Vagina (tissue), 2 donors: ENCODE results near the gene BRI3. TPM values are rescaled to one million over a fixed set of nuclear protein-coding genes. Genes with fewer than 3 reads are reported as not detected.

Source experiments
- DNase-seq, 2 donors: peaks; one replicate each; pipeline ENCODE4 v3.0.0-alpha.2; 2017; ENCODE audit errors: extremely low spot score in 2 of 2
- H3K27ac ChIP-seq: fragments of 200-600 bp; sonication (generic); one replicate; pipeline ENCODE4 v1.5.1; 2019
- H3K27me3 ChIP-seq: fragments of 200-600 bp; sonication (generic); one replicate; pipeline ENCODE4 v1.5.1; 2019
- H3K36me3 ChIP-seq, 2 donors: fragments of 200-600 bp; sonication (generic); one replicate each; pipeline ENCODE4 v1.5.1; 2017 to 2019
- H3K4me1 ChIP-seq: fragments of 200-600 bp; sonication (generic); one replicate; pipeline ENCODE4 v1.5.1; 2019
- H3K4me3 ChIP-seq, 2 donors: fragments of 200-600 bp; sonication (generic); 1 replicate in 1 of 2; 2 replicates in 1 of 2; pipeline ENCODE4 v1.5.1; 2016 to 2019
- H3K9me3 ChIP-seq: fragments of 200-600 bp; sonication (generic); one replicate; pipeline ENCODE4 v1.5.1; 2019
- CTCF ChIP-seq, 3 experiments: fragments of 450-650 bp in 2 of 3; fragments of 200-600 bp in 1 of 3; sonication (generic) in 1 of 3; IDR thresholded peaks; one replicate each; pipeline ENCODE4 v1.5.1; 2017 to 2019; ENCODE audit warnings: antibody characterized with exemption in 3 of 3, mild to moderate bottlenecking in 2 of 3, moderate library complexity in 2 of 3
- POLR2A ChIP-seq, 2 donors: fragments of 450-650 bp; IDR thresholded peaks; one replicate each; pipeline ENCODE4 v1.6.1; 2017; ENCODE audit warnings: antibody characterized with exemption in 2 of 2, mild to moderate bottlenecking in 2 of 2, moderate library complexity in 2 of 2
- POLR2AphosphoS5 ChIP-seq, 2 donors: sonication (generic); formaldehyde crosslinking; IDR thresholded peaks; one replicate each; pipeline ENCODE4 v1.9.0; 2017; ENCODE audit warnings: antibody characterized with exemption in 2 of 2, mild to moderate bottlenecking in 2 of 2, low read depth in 1 of 2; ENCODE audit not compliant: insufficient read depth in 1 of 2
- intact Hi-C: fragments of 100-400 bp; cut with DNase I; formaldehyde crosslinking; loops from one replicate; pipeline ENCODE4 v1.15.1; 2023
- total RNA-seq: library from RNA; depleted of rRNA; stranded (reverse); fragments of >200 nt; gene quantifications from one replicate; pipeline ENCODE4 v1.2.3, GENCODE V29; 2016

Gene BRI3
- total RNA-seq, 1 donor from 2014 or later = 68.5 TPM

- DNase-seq = no peak
- Histone ChIP-seq H3K27ac (no peak overlapping the region), H3K4me3 (no peak overlapping the region), H3K9me3 (no peaks in the 10 kb centered on the region), H3K36me3 (peaks cover 0 to 15% of the 10 kb centered on the region in 2 donors), H3K4me1 (no peaks in the 10 kb centered on the region), H3K27me3 (no peaks in the 10 kb centered on the region)
- no peak for TF ChIP-seq POLR2AphosphoS5 (IDR thresholded peaks at IDR 0.05; ENCODE audit: insufficient read depth in 1 of 2, low read depth in 1 of 2)
- TF ChIP-seq CTCF (IDR thresholded peaks at IDR 0.05) = no peak
- no peak for TF ChIP-seq POLR2A (IDR thresholded peaks at IDR 0.05)
- intact Hi-C loops = no loop called here
Observed at GRCh38 chr7:98234429-98235147, 46.9 kb upstream of the BRI3 start.

- no peak overlapping the region for H3K4me3 ChIP-seq
- intact Hi-C loops = no loop called here
- H3K4me1 ChIP-seq = no peaks in the 10 kb centered on the region
- peaks cover 0 to 17% of the 10 kb centered on the region in 2 donors for H3K36me3 ChIP-seq
- no peak for DNase-seq
- no peak overlapping the region for H3K27ac ChIP-seq
- H3K27me3 ChIP-seq = no peaks in the 10 kb centered on the region
- no peaks in the 10 kb centered on the region for H3K9me3 ChIP-seq
- TF ChIP-seq CTCF (IDR thresholded peaks at IDR 0.05) = no peak
- no peak for TF ChIP-seq POLR2A (IDR thresholded peaks at IDR 0.05)
- no peak for TF ChIP-seq POLR2AphosphoS5 (IDR thresholded peaks at IDR 0.05; ENCODE audit: insufficient read depth in 1 of 2, low read depth in 1 of 2)
Observed at GRCh38 chr7:98235901-98236300, 45.6 kb upstream of the BRI3 start.

- no peak for DNase-seq
- Histone ChIP-seq H3K27me3 (no peaks in the 10 kb centered on the region), H3K9me3 (no peaks in the 10 kb centered on the region), H3K36me3 (peaks cover 0 to 20% of the 10 kb centered on the region in 2 donors), H3K27ac (no peak overlapping the region), H3K4me3 (no peak overlapping the region), H3K4me1 (no peaks in the 10 kb centered on the region)
- no peak for TF ChIP-seq CTCF (IDR thresholded peaks at IDR 0.05)
- no peak for TF ChIP-seq POLR2AphosphoS5 (IDR thresholded peaks at IDR 0.05; ENCODE audit: insufficient read depth in 1 of 2, low read depth in 1 of 2)
- no peak for TF ChIP-seq POLR2A (IDR thresholded peaks at IDR 0.05)
- intact Hi-C loops = no loop called here
Observed at GRCh38 chr7:98236355-98237185, 44.9 kb upstream of the BRI3 start.

- Histone ChIP-seq H3K27me3 (no peaks in the 10 kb centered on the region), H3K36me3 (peaks cover 0 to 26% of the 10 kb centered on the region in 2 donors), H3K27ac (no peak overlapping the region), H3K4me3 (no peak overlapping the region), H3K9me3 (no peaks in the 10 kb centered on the region), H3K4me1 (no peaks in the 10 kb centered on the region)
- DNase-seq = no peak
- TF ChIP-seq POLR2A (IDR thresholded peaks at IDR 0.05) (no peak), POLR2AphosphoS5 (IDR thresholded peaks at IDR 0.05; ENCODE audit: insufficient read depth in 1 of 2, low read depth in 1 of 2) (no peak), CTCF (IDR thresholded peaks at IDR 0.05) (no peak)
- intact Hi-C loops = no loop called here
Observed at GRCh38 chr7:98238076-98238475, 43.4 kb upstream of the BRI3 start.

- peaks cover 0 to 19% of the 10 kb centered on the region in 2 donors for H3K36me3 ChIP-seq
- no peaks in the 10 kb centered on the region for H3K4me1 ChIP-seq
- no peaks in the 10 kb centered on the region for H3K9me3 ChIP-seq
- intact Hi-C loops = no loop called here
- H3K27ac ChIP-seq = no peak overlapping the region
- H3K4me3 ChIP-seq = no peak overlapping the region
- TF ChIP-seq CTCF (IDR thresholded peaks at IDR 0.05) (no peak), POLR2AphosphoS5 (IDR thresholded peaks at IDR 0.05; ENCODE audit: insufficient read depth in 1 of 2, low read depth in 1 of 2) (no peak), POLR2A (IDR thresholded peaks at IDR 0.05) (no peak)
- H3K27me3 ChIP-seq = no peaks in the 10 kb centered on the region
- DNase-seq = no peak
Observed at GRCh38 chr7:98238976-98239375, 42.5 kb upstream of the BRI3 start.
